ENCODE measurements around the gene PNLIPRP2. TPM values are rescaled to one million over a fixed set of nuclear protein-coding genes. Genes with fewer than 3 reads are reported as not detected.

PNLIPRP2 gene
- total RNA-seq, 2 experiments from 2014 or later = not detected

- CTCF ChIA-PET (ENCODE audit: unreplicated experiment) = no interaction called here
- no peaks in the 10 kb centered on the region for H4K20me1 ChIP-seq (ENCODE audit: insufficient read depth, low read length)
- no peaks in the 10 kb centered on the region for H3K9me2 ChIP-seq (ENCODE audit: insufficient read depth, low read length)
- no peak overlapping the region for H3K4me3 ChIP-seq (ENCODE audit: low read depth, low read length, poor library complexity, severe bottlenecking)
- no peaks in the 10 kb centered on the region for H3K9me3 ChIP-seq (ENCODE audit: low read length)
- TF ChIP-seq EZH2phosphoT487 (IDR thresholded peaks at IDR 0.05; ENCODE audit: borderline replicate concordance, low read depth, low read length) (no peak), CTCF (conservative IDR thresholded peaks at IDR 0.05; ENCODE audit: low read length) (no peak)
- H3K36me3 ChIP-seq (ENCODE audit: insufficient read depth, low read length) = no peaks in the 10 kb centered on the region
- POLR2A ChIA-PET = interaction anchor here (0.6 kb wide), 1 partner anchor 136 kb away, joined by 3 read pairs; no protein-coding TSS in a partner anchor
- no peak overlapping the region for H3K4me2 ChIP-seq (ENCODE audit: low read length)
- no TSS peak for BruUV-seq (replicated peaks)
- no peak for DNase-seq (ENCODE audit: low spot score)
- no peak overlapping the region for H3K27ac ChIP-seq (ENCODE audit: low read depth, low read length, poor library complexity, severe bottlenecking)
- no peaks in the 10 kb centered on the region for H3K4me1 ChIP-seq (ENCODE audit: insufficient read depth, low read length, poor library complexity, severe bottlenecking)
- intact Hi-C loops (cut with micrococcal nuclease; ENCODE audit: unreplicated experiment) = no loop called here
- no peak overlapping the region for H2AFZ ChIP-seq (ENCODE audit: low read length)
- H3K79me2 ChIP-seq (ENCODE audit: insufficient read depth, low read depth, low read length) = no peaks in the 10 kb centered on the region
Observed at GRCh38 chr10:116598329-116598728, 22.4 kb upstream of the PNLIPRP2 start.

GRCh38 chr10:116599991-116600390, 20.8 kb upstream of the PNLIPRP2 start:
- Histone ChIP-seq H2AFZ (ENCODE audit: low read length) (no peak overlapping the region), H3K27ac (ENCODE audit: low read depth, low read length, poor library complexity, severe bottlenecking) (no peak overlapping the region), H3K4me1 (ENCODE audit: insufficient read depth, low read length, poor library complexity, severe bottlenecking) (no peaks in the 10 kb centered on the region), H3K4me3 (ENCODE audit: low read depth, low read length, poor library complexity, severe bottlenecking) (no peak overlapping the region), H3K79me2 (ENCODE audit: insufficient read depth, low read depth, low read length) (no peaks in the 10 kb centered on the region), H3K9me2 (ENCODE audit: insufficient read depth, low read length) (no peaks in the 10 kb centered on the region), H3K36me3 (ENCODE audit: insufficient read depth, low read length) (no peaks in the 10 kb centered on the region), H4K20me1 (ENCODE audit: insufficient read depth, low read length) (no peaks in the 10 kb centered on the region), H3K9me3 (ENCODE audit: low read length) (no peaks in the 10 kb centered on the region), H3K4me2 (ENCODE audit: low read length) (no peak overlapping the region)
- intact Hi-C loops (cut with micrococcal nuclease; ENCODE audit: unreplicated experiment) = no loop called here
- BruUV-seq (replicated peaks) = no TSS peak
- CTCF ChIA-PET (ENCODE audit: unreplicated experiment) = no interaction called here
- DNase-seq (ENCODE audit: low spot score) = no peak
- TF ChIP-seq EZH2phosphoT487 (IDR thresholded peaks at IDR 0.05; ENCODE audit: borderline replicate concordance, low read depth, low read length) (no peak), CTCF (conservative IDR thresholded peaks at IDR 0.05; ENCODE audit: low read length) (no peak)
- POLR2A ChIA-PET = no interaction called here

- H2AFZ ChIP-seq (ENCODE audit: low read length) = no peak overlapping the region
- CTCF ChIA-PET (ENCODE audit: unreplicated experiment) = no interaction called here
- intact Hi-C loops (cut with micrococcal nuclease; ENCODE audit: unreplicated experiment) = no loop called here
Observed at GRCh38 chr10:116602648-116603400, 17.9 kb upstream of the PNLIPRP2 start.

More at GRCh38 chr10:116602648-116603400, 17.9 kb upstream of the PNLIPRP2 start:
- H3K9me3 ChIP-seq (ENCODE audit: low read length) = no peaks in the 10 kb centered on the region
- TF ChIP-seq CTCF (conservative IDR thresholded peaks at IDR 0.05; ENCODE audit: low read length) = no peak
- no peak for TF ChIP-seq EZH2phosphoT487 (IDR thresholded peaks at IDR 0.05; ENCODE audit: borderline replicate concordance, low read depth, low read length)
- H3K4me3 ChIP-seq (ENCODE audit: low read depth, low read length, poor library complexity, severe bottlenecking) = no peak overlapping the region
- BruUV-seq (replicated peaks) = no TSS peak
- DNase-seq (ENCODE audit: low spot score) = no peak
- no peaks in the 10 kb centered on the region for H4K20me1 ChIP-seq (ENCODE audit: insufficient read depth, low read length)
- H3K4me2 ChIP-seq (ENCODE audit: low read length) = no peak overlapping the region
- H3K4me1 ChIP-seq (ENCODE audit: insufficient read depth, low read length, poor library complexity, severe bottlenecking) = no peaks in the 10 kb centered on the region
- H3K36me3 ChIP-seq (ENCODE audit: insufficient read depth, low read length) = no peaks in the 10 kb centered on the region
- H3K9me2 ChIP-seq (ENCODE audit: insufficient read depth, low read length) = no peaks in the 10 kb centered on the region
- H3K27ac ChIP-seq (ENCODE audit: low read depth, low read length, poor library complexity, severe bottlenecking) = no peak overlapping the region
- no peaks in the 10 kb centered on the region for H3K79me2 ChIP-seq (ENCODE audit: insufficient read depth, low read depth, low read length)
- POLR2A ChIA-PET = interaction anchor here (0.6 kb wide), 1 partner anchor 735 kb away, joined by 6 read pairs; no protein-coding TSS in a partner anchor
